Measurements from ENCODE around the gene TMPRSS7. TPM values are rescaled to one million over a fixed set of nuclear protein-coding genes. Genes with fewer than 3 reads are reported as not detected.

The TMPRSS7 gene
- total RNA-seq, 1 experiment from 2014 or later: not detected

- TF ChIP-seq ATF6 (CRISPR knock-in tag; IDR thresholded peaks at IDR 0.05): no peak
- no peak for TF ChIP-seq SMAD3 (CRISPR knock-in tag; IDR thresholded peaks at IDR 0.05; ENCODE audit: borderline replicate concordance)
- TF ChIP-seq ZNF671 (CRISPR knock-in tag; IDR thresholded peaks at IDR 0.05): no peak
- no peak for TF ChIP-seq MXD4 (CRISPR knock-in tag; IDR thresholded peaks at IDR 0.05; ENCODE audit: borderline replicate concordance)
- no peak for TF ChIP-seq ZNF263 (CRISPR knock-in tag; IDR thresholded peaks at IDR 0.05; ENCODE audit: low read depth)
- TF ChIP-seq ESRRA (CRISPR knock-in tag; IDR thresholded peaks at IDR 0.05; ENCODE audit: borderline replicate concordance): no peak
- TF ChIP-seq CTCF (IDR thresholded peaks at IDR 0.05): no peak
These were observed 6.8 kb downstream of the TMPRSS7 start (continued) for GRCh38 chr3:112041321-112041720.

GRCh38 chr3:112042842-112043280, 8.3 kb downstream of the TMPRSS7 start:
- CTCF ChIA-PET: interaction anchor here (0.6 to 4.1 kb wide), 29 partner anchors 10 to 376 kb away, joined by 3 to 38 read pairs (median 4); partner anchors contain the start of genes ABHD10 and C3orf52
- no peak for DNase-seq (ENCODE audit: low spot score)
- H3K4me3 Mint-ChIP-seq: no peak overlapping the region

More at GRCh38 chr3:112042842-112043280, 8.3 kb downstream of the TMPRSS7 start:
- Mint-ChIP-seq H3K9me3 (peaks cover 9% of the 10 kb centered on the region), H3K4me1 (peaks cover 26% of the 10 kb centered on the region), H3K27ac (no peak overlapping the region), H3K27me3 (ENCODE audit: low read depth) (no peaks in the 10 kb centered on the region), H3K36me3 (peaks cover 8% of the 10 kb centered on the region)
- ATAC-seq: no peak
- POLR2A ChIA-PET: no interaction called here
- TF ChIP-seq E2F5 (CRISPR knock-in tag; IDR thresholded peaks at IDR 0.05) (no peak), TEAD4 (CRISPR knock-in tag; IDR thresholded peaks at IDR 0.05) (no peak), ZNF232 (CRISPR knock-in tag; IDR thresholded peaks at IDR 0.05) (no peak), ZNF425 (CRISPR knock-in tag; conservative IDR thresholded peaks at IDR 0.05) (no peak), CDX4 (CRISPR knock-in tag; IDR thresholded peaks at IDR 0.05; ENCODE audit: borderline replicate concordance) (no peak), ATF2 (CRISPR knock-in tag; IDR thresholded peaks at IDR 0.05; ENCODE audit: borderline replicate concordance, low read depth) (no peak), ZSCAN18 (CRISPR knock-in tag; IDR thresholded peaks at IDR 0.05) (no peak), SP1 (CRISPR knock-in tag; conservative IDR thresholded peaks at IDR 0.05) (no peak), FOXJ3 (CRISPR knock-in tag; IDR thresholded peaks at IDR 0.05; ENCODE audit: borderline replicate concordance) (no peak), OVOL2 (CRISPR knock-in tag; IDR thresholded peaks at IDR 0.05; ENCODE audit: borderline replicate concordance) (no peak)
